ENCODE data around the gene SLC7A6OS.

GRCh38 chr16:68259007-68259825 is 51.5 kb downstream of the SLC7A6OS start:
- TF ChIP-seq CTCF (IDR thresholded peaks at IDR 0.05) (no peak), SIN3A (IDR thresholded peaks at IDR 0.05; ENCODE audit: borderline replicate concordance, insufficient read depth, low read depth, low read length) (no peak), TCF7L2 (IDR thresholded peaks at IDR 0.05; ENCODE audit: low read depth, low read length) (no peak), POLR2AphosphoS5 (IDR thresholded peaks at IDR 0.05; ENCODE audit: low read depth, low read length) (no peak)
